Hepatocyte (in vitro differentiated cells): Measurements from ENCODE around the gene AGAP1.

Experiments
- CTCF ChIP-seq: fragments of 200-600 bp; sonication (generic); IDR thresholded peaks from 2 replicates; pipeline ENCODE4 v1.5.1; 2016; ENCODE audit warnings: antibody characterized with exemption, mild to moderate bottlenecking; ENCODE audit not compliant: poor library complexity
- EZH2phosphoT487 ChIP-seq: fragments of 200-600 bp; sonication (generic); IDR thresholded peaks from one replicate; pipeline ENCODE4 v1.6.1; 2018; ENCODE audit warnings: antibody characterized with exemption, mild to moderate bottlenecking, low read depth, moderate library complexity; ENCODE audit not compliant: unreplicated experiment, severe bottlenecking

GRCh38 chr2:235511751-235512698, 18.2 kb downstream of the AGAP1 start:
- no peak for TF ChIP-seq CTCF
- no peak for TF ChIP-seq EZH2phosphoT487
